Activated naive CD8-positive, alpha-beta T cell (primary cell): ENCODE results near the gene SCRN1.
A peak's percentile ranks its signal among the peaks of the same experiment; 100 is the strongest.

ENCODE experiments used
- H3K27ac Mint-ChIP-seq: one replicate; pipeline ENCODE4 v1.8.0; 2021; ENCODE audit warnings: mixed read lengths
- H3K27me3 Mint-ChIP-seq: one replicate; pipeline ENCODE4 v1.8.0; 2021; ENCODE audit warnings: mixed read lengths
- H3K36me3 Mint-ChIP-seq: one replicate; pipeline ENCODE4 v1.8.0; 2021; ENCODE audit warnings: mixed read lengths
- H3K4me1 Mint-ChIP-seq: one replicate; pipeline ENCODE4 v1.8.0; 2021; ENCODE audit warnings: low read depth, mixed read lengths
- H3K4me3 Mint-ChIP-seq: one replicate; pipeline ENCODE4 v1.8.0; 2021; ENCODE audit warnings: mild to moderate bottlenecking, mixed read lengths
- H3K9me3 Mint-ChIP-seq: one replicate; pipeline ENCODE4 v1.8.0; 2021; ENCODE audit warnings: low read depth, mixed read lengths

Gene SCRN1

GRCh38 chr7:30022991-30023390, 33.4 kb upstream of the SCRN1 start:
- H3K9me3 Mint-ChIP-seq = no peaks in the 10 kb centered on the region
- H3K4me1 Mint-ChIP-seq = peaks cover 39% of the 10 kb centered on the region
- peak overlapping the region; percentile 30 for H3K4me3 Mint-ChIP-seq
- no peak overlapping the region for H3K27ac Mint-ChIP-seq
- no peaks in the 10 kb centered on the region for H3K27me3 Mint-ChIP-seq
- peaks cover 3% of the 10 kb centered on the region for H3K36me3 Mint-ChIP-seq

GRCh38 chr7:30020535-30020934, 30.9 kb upstream of the SCRN1 start:
- H3K4me3 Mint-ChIP-seq = no peak overlapping the region
- no peaks in the 10 kb centered on the region for H3K9me3 Mint-ChIP-seq
- no peaks in the 10 kb centered on the region for H3K27me3 Mint-ChIP-seq
- peaks cover 5% of the 10 kb centered on the region for H3K36me3 Mint-ChIP-seq
- no peak overlapping the region for H3K27ac Mint-ChIP-seq
- H3K4me1 Mint-ChIP-seq = peaks cover 27% of the 10 kb centered on the region

GRCh38 chr7:30019960-30020359, 30.4 kb upstream of the SCRN1 start:
- no peak overlapping the region for H3K27ac Mint-ChIP-seq
- no peaks in the 10 kb centered on the region for H3K9me3 Mint-ChIP-seq
- no peak overlapping the region for H3K4me3 Mint-ChIP-seq
- H3K27me3 Mint-ChIP-seq = no peaks in the 10 kb centered on the region
- H3K36me3 Mint-ChIP-seq = peaks cover 2% of the 10 kb centered on the region
- H3K4me1 Mint-ChIP-seq = peaks cover 22% of the 10 kb centered on the region

- no peaks in the 10 kb centered on the region for H3K27me3 Mint-ChIP-seq
- no peaks in the 10 kb centered on the region for H3K9me3 Mint-ChIP-seq
- H3K4me3 Mint-ChIP-seq = no peak overlapping the region
- peaks cover 5% of the 10 kb centered on the region for H3K36me3 Mint-ChIP-seq
- no peak overlapping the region for H3K27ac Mint-ChIP-seq
- peaks cover 16% of the 10 kb centered on the region for H3K4me1 Mint-ChIP-seq
Measured at GRCh38 chr7:30019387-30019786, 29.8 kb upstream of the SCRN1 start.

GRCh38 chr7:30018451-30018850, 28.9 kb upstream of the SCRN1 start:
- no peak overlapping the region for H3K4me3 Mint-ChIP-seq
- H3K36me3 Mint-ChIP-seq = peaks cover 7% of the 10 kb centered on the region
- H3K27me3 Mint-ChIP-seq = no peaks in the 10 kb centered on the region
- no peak overlapping the region for H3K27ac Mint-ChIP-seq
- peaks cover 10% of the 10 kb centered on the region for H3K4me1 Mint-ChIP-seq
- H3K9me3 Mint-ChIP-seq = no peaks in the 10 kb centered on the region

- Mint-ChIP-seq H3K27me3 (no peaks in the 10 kb centered on the region), H3K4me3 (no peak overlapping the region), H3K4me1 (no peaks in the 10 kb centered on the region), H3K9me3 (no peaks in the 10 kb centered on the region), H3K27ac (no peak overlapping the region), H3K36me3 (peaks cover 7% of the 10 kb centered on the region)
Measured at GRCh38 chr7:30012757-30013156, 23.2 kb upstream of the SCRN1 start.

- no peak overlapping the region for H3K27ac Mint-ChIP-seq
- H3K9me3 Mint-ChIP-seq = no peaks in the 10 kb centered on the region
- H3K4me1 Mint-ChIP-seq = no peaks in the 10 kb centered on the region
- H3K36me3 Mint-ChIP-seq = peaks cover 5% of the 10 kb centered on the region
- no peak overlapping the region for H3K4me3 Mint-ChIP-seq
- H3K27me3 Mint-ChIP-seq = peaks cover 2% of the 10 kb centered on the region
Measured at GRCh38 chr7:30010021-30010420, 20.4 kb upstream of the SCRN1 start.

GRCh38 chr7:30005464-30005863, 15.9 kb upstream of the SCRN1 start:
- Mint-ChIP-seq H3K27me3 (peaks cover 4% of the 10 kb centered on the region), H3K36me3 (no peaks in the 10 kb centered on the region), H3K4me1 (no peaks in the 10 kb centered on the region), H3K27ac (no peak overlapping the region), H3K4me3 (no peak overlapping the region), H3K9me3 (no peaks in the 10 kb centered on the region)

GRCh38 chr7:30003098-30003497, 13.5 kb upstream of the SCRN1 start:
- Mint-ChIP-seq H3K36me3 (no peaks in the 10 kb centered on the region), H3K4me1 (no peaks in the 10 kb centered on the region), H3K27ac (no peak overlapping the region), H3K4me3 (no peak overlapping the region), H3K27me3 (peaks cover 9% of the 10 kb centered on the region), H3K9me3 (no peaks in the 10 kb centered on the region)

- Mint-ChIP-seq H3K4me3 (no peak overlapping the region), H3K9me3 (no peaks in the 10 kb centered on the region), H3K36me3 (no peaks in the 10 kb centered on the region), H3K27me3 (peaks cover 9% of the 10 kb centered on the region), H3K27ac (no peak overlapping the region), H3K4me1 (no peaks in the 10 kb centered on the region)
Measured at GRCh38 chr7:30001998-30002397, 12.4 kb upstream of the SCRN1 start.

- H3K4me1 Mint-ChIP-seq = no peaks in the 10 kb centered on the region
- H3K9me3 Mint-ChIP-seq = peaks cover 6% of the 10 kb centered on the region
- H3K27ac Mint-ChIP-seq = no peak overlapping the region
- peaks cover 8% of the 10 kb centered on the region for H3K27me3 Mint-ChIP-seq
- no peaks in the 10 kb centered on the region for H3K36me3 Mint-ChIP-seq
- no peak overlapping the region for H3K4me3 Mint-ChIP-seq
Measured at GRCh38 chr7:29998489-29998888, 8.9 kb upstream of the SCRN1 start.

- Mint-ChIP-seq H3K4me1 (no peaks in the 10 kb centered on the region), H3K9me3 (peaks cover 6% of the 10 kb centered on the region), H3K4me3 (no peak overlapping the region), H3K27me3 (peaks cover 9% of the 10 kb centered on the region), H3K27ac (no peak overlapping the region), H3K36me3 (peaks cover 4% of the 10 kb centered on the region)
Measured at GRCh38 chr7:29996321-29996720, 6.7 kb upstream of the SCRN1 start.

GRCh38 chr7:29995652-29996051, 6.1 kb upstream of the SCRN1 start:
- Mint-ChIP-seq H3K4me3 (no peak overlapping the region), H3K27me3 (peaks cover 12% of the 10 kb centered on the region), H3K9me3 (peaks cover 6% of the 10 kb centered on the region)

GRCh38 chr7:29993140-29993539, 3.5 kb upstream of the SCRN1 start:
- H3K36me3 Mint-ChIP-seq = peaks cover 4% of the 10 kb centered on the region
- peaks cover 9% of the 10 kb centered on the region for H3K4me1 Mint-ChIP-seq
- H3K9me3 Mint-ChIP-seq = peaks cover 6% of the 10 kb centered on the region
- peaks cover 12% of the 10 kb centered on the region for H3K27me3 Mint-ChIP-seq
- no peak overlapping the region for H3K27ac Mint-ChIP-seq
- no peak overlapping the region for H3K4me3 Mint-ChIP-seq

More at GRCh38 chr7:29995652-29996051, 6.1 kb upstream of the SCRN1 start:
- no peak overlapping the region for H3K27ac Mint-ChIP-seq
- H3K4me1 Mint-ChIP-seq = no peaks in the 10 kb centered on the region
- H3K36me3 Mint-ChIP-seq = peaks cover 4% of the 10 kb centered on the region

GRCh38 chr7:29991937-29992336, 2.3 kb upstream of the SCRN1 start:
- Mint-ChIP-seq H3K4me1 (peaks cover 14% of the 10 kb centered on the region), H3K27ac (no peak overlapping the region), H3K27me3 (peaks cover 14% of the 10 kb centered on the region), H3K9me3 (peaks cover 6% of the 10 kb centered on the region), H3K4me3 (no peak overlapping the region), H3K36me3 (peaks cover 4% of the 10 kb centered on the region)

- Mint-ChIP-seq H3K9me3 (no peaks in the 10 kb centered on the region), H3K27ac (no peak overlapping the region), H3K4me3 (peak overlapping the region; percentile 85), H3K27me3 (peaks cover 14% of the 10 kb centered on the region), H3K4me1 (peaks cover 15% of the 10 kb centered on the region), H3K36me3 (peaks cover 4% of the 10 kb centered on the region)
Measured at GRCh38 chr7:29990931-29991330, 1.3 kb upstream of the SCRN1 start.
